HepG2 (cell line): ENCODE measurements around the gene POU6F2. TPM values are rescaled to one million over a fixed set of nuclear protein-coding genes. Genes with fewer than 3 reads are reported as not detected.

Source experiments
- ATAC-seq: fragments of 200-7000 bp; cut with Tn5 transposase; 3 replicates; pipeline ENCODE4 v1.9.1; 2020; ENCODE audit warnings: mild to moderate bottlenecking, moderate library complexity
- BruUV-seq: library from RNA; stranded (reverse); fragments of 400-500 nt; replicated peaks from 2 replicates; lab custom pipeline; 2021; lab: Mats Ljungman, UMichigan
- CTCF ChIA-PET: fragments of 300-600 bp; formaldehyde crosslinking; extraction: SDS; loops from one replicate; lab custom pipeline; 2021; ENCODE audit warnings: low total read pairs, inconsistent platforms, low intra/inter-chr PET ratio; lab: Yijun Ruan, JAX
- POLR2A ChIA-PET: fragments of 350-600 bp; sonication (Branson Sonifier 250); formaldehyde crosslinking; loops from one replicate; lab custom pipeline; 2020; ENCODE audit warnings: antibody characterized with exemption, inconsistent platforms; lab: Yijun Ruan, JAX
- DNase-seq: peaks from one replicate; pipeline ENCODE4 v3.0.0-alpha.2; 2015; ENCODE audit warnings: low spot score
- FAIRE-seq: peaks from 3 replicates; lab custom pipeline; 2011; peaks lifted over from hg19 to GRCh38; lab: Jason Lieb, UNC
- H2AFZ ChIP-seq: one replicate; pipeline ENCODE4 v1.6.1; 2011; ENCODE audit warnings: low read length, inconsistent platforms
- H3K27ac ChIP-seq: fragments of 300-600 bp; 3 replicates; pipeline ENCODE4 v1.8.0; 2011; ENCODE audit warnings: mixed run types, mild to moderate bottlenecking, mixed read lengths, low read length, inconsistent platforms; ENCODE audit not compliant: insufficient read depth; ENCODE audit errors: extremely low read length
- H3K27me3 ChIP-seq, 2 experiments: fragments of 200-600 bp in 1 of 2; 2 replicates in 1 of 2; 3 replicates in 1 of 2; pipeline versions ENCODE4 v1.6.0 to v1.8.0; 2011; ENCODE audit warnings: low read length in 2 of 2, mild to moderate bottlenecking in 2 of 2, moderate library complexity in 2 of 2, inconsistent platforms in 1 of 2; ENCODE audit not compliant: insufficient read depth in 2 of 2, control insufficient read depth in 1 of 2
- H3K36me3 ChIP-seq, 2 experiments: fragments of 200-600 bp in 1 of 2; replicated peaks in 1 of 2; 2 replicates in 1 of 2; 3 replicates in 1 of 2; pipeline versions ENCODE4 v1.5.1 to v1.8.0; 2011; ENCODE audit warnings: low read length in 2 of 2, inconsistent platforms in 1 of 2; ENCODE audit not compliant: insufficient read depth in 2 of 2, control insufficient read depth in 1 of 2
- H3K4me1 ChIP-seq: 2 replicates; pipeline ENCODE4 v1.5.1; 2012; ENCODE audit warnings: low read length, inconsistent platforms; ENCODE audit not compliant: insufficient read depth
- H3K4me2 ChIP-seq: 2 replicates; pipeline ENCODE4 v1.6.0; 2011; ENCODE audit warnings: low read depth, low read length, inconsistent platforms
- H3K4me3 ChIP-seq, 3 experiments: fragments of 200-600 bp in 1 of 3; sonication (generic), shearing (Covaris generic) in 1 of 3; replicated peaks in 1 of 3; 2 replicates each; pipeline ENCODE4 v1.5.1; 2011 to 2016; ENCODE audit warnings: low read length in 3 of 3, inconsistent platforms in 2 of 3, low read depth in 2 of 3, mild to moderate bottlenecking in 2 of 3, control low read depth in 1 of 3, mixed read lengths in 1 of 3; ENCODE audit not compliant: insufficient read depth in 1 of 3
- H3K79me2 ChIP-seq: one replicate; pipeline ENCODE4 v1.6.1; 2011; ENCODE audit warnings: low read length, inconsistent platforms; ENCODE audit not compliant: insufficient read depth
- H3K9ac ChIP-seq: 2 replicates; pipeline ENCODE4 v1.6.0; 2011; ENCODE audit warnings: mild to moderate bottlenecking, low read depth, low read length, inconsistent platforms; ENCODE audit not compliant: insufficient read depth
- H3K9me3 ChIP-seq: 2 replicates; pipeline ENCODE4 v1.5.1; 2012; ENCODE audit warnings: mild to moderate bottlenecking, low read length
- H4K20me1 ChIP-seq: 2 replicates; pipeline ENCODE4 v1.6.0; 2011; ENCODE audit warnings: inconsistent platforms, mild to moderate bottlenecking, low read length, moderate library complexity; ENCODE audit not compliant: insufficient read depth
- ATF5 ChIP-seq: sonication (generic); formaldehyde crosslinking; IDR thresholded peaks from 2 replicates; pipeline ENCODE4 v1.4.0; 2020; ENCODE audit warnings: mild to moderate bottlenecking, low read depth, missing genetic modification reagents
- CBX2 ChIP-seq, 2 experiments: fragments of 200-600 bp in 1 of 2; sonication (generic); formaldehyde crosslinking in 1 of 2; IDR thresholded peaks; 2 replicates each; pipeline versions ENCODE4 v1.7.0 to v1.8.1; 2018 to 2022; ENCODE audit warnings: low read depth in 2 of 2, low read length in 1 of 2, mild to moderate bottlenecking in 1 of 2, missing genetic modification reagents in 1 of 2
- ERF ChIP-seq: IDR thresholded peaks from 2 replicates; pipeline ENCODE4 v1.6.1; 2018; ENCODE audit warnings: missing biosample characterization, missing genetic modification reagents
- HOXA7 ChIP-seq: sonication (generic); formaldehyde crosslinking; IDR thresholded peaks from 2 replicates; pipeline ENCODE4 v1.8.1; 2022; ENCODE audit warnings: mild to moderate bottlenecking, missing genetic modification reagents, moderate library complexity
- KDM4B ChIP-seq: sonication (generic); formaldehyde crosslinking; IDR thresholded peaks from 2 replicates; pipeline ENCODE4 v1.4.0; 2020; ENCODE audit warnings: missing genetic modification reagents
- MTERF4 ChIP-seq: sonication (generic); formaldehyde crosslinking; IDR thresholded peaks from 2 replicates; pipeline ENCODE4 v1.8.0; 2023; ENCODE audit warnings: mild to moderate bottlenecking, missing genetic modification reagents
- MXI1 ChIP-seq: IDR thresholded peaks from 3 replicates; pipeline ENCODE4 v1.6.1; 2012; ENCODE audit warnings: low read depth, low read length, inconsistent platforms, borderline replicate concordance
- NR3C1 ChIP-seq: sonication (generic); formaldehyde crosslinking; IDR thresholded peaks from 2 replicates; pipeline ENCODE4 v1.4.0; 2020; ENCODE audit warnings: missing genetic modification reagents
- RNF2 ChIP-seq: fragments of 450-650 bp; conservative IDR thresholded peaks from 2 replicates; pipeline ENCODE4 v1.6.1; 2016; ENCODE audit warnings: low read depth
- SATB2 ChIP-seq: sonication (generic); formaldehyde crosslinking; IDR thresholded peaks from 2 replicates; pipeline ENCODE4 v1.5.0; 2020; ENCODE audit warnings: missing genetic modification reagents
- TFAP4 ChIP-seq: sonication (generic); IDR thresholded peaks from 2 replicates; pipeline ENCODE4 v1.6.1; 2016; ENCODE audit warnings: low read depth, borderline replicate concordance
- ZFP36L1 ChIP-seq: sonication (generic); formaldehyde crosslinking; IDR thresholded peaks from 2 replicates; pipeline ENCODE4 v1.8.0; 2022; ENCODE audit warnings: mild to moderate bottlenecking, missing genetic modification reagents, moderate library complexity
- ZNF432 ChIP-seq: sonication (generic); formaldehyde crosslinking; IDR thresholded peaks from 2 replicates; pipeline ENCODE4 v1.5.0; 2020; ENCODE audit warnings: missing genetic modification reagents, mild to moderate bottlenecking, borderline replicate concordance
- ZXDC ChIP-seq: sonication (generic); formaldehyde crosslinking; IDR thresholded peaks from 2 replicates; pipeline ENCODE4 v1.5.0; 2020; ENCODE audit warnings: mild to moderate bottlenecking, missing genetic modification reagents
- WGBS: methylation state at CpG from one replicate; pipeline ENCODE4 v1.1.6; 2017; ENCODE audit warnings: low lambda C conversion rate; 5-methylcytosine and 5-hydroxymethylcytosine counted together
- in situ Hi-C: cut with HindIII; loops from 2 replicates; pipeline ENCODE4 v1.10.0; 2017; ENCODE audit warnings: low pct_unique_long_range_greater_than_20kb; ENCODE audit not compliant: extremely low pct_ligation_motif_present
- intact Hi-C: fragments of 100-400 bp; cut with micrococcal nuclease; formaldehyde crosslinking; loops from one replicate; pipeline ENCODE4 v1.10.0; 2022; ENCODE audit not compliant: unreplicated experiment
- polyA plus RNA-seq, 8 experiments: library from polyadenylated mRNA; depleted of rRNA in 3 of 8; stranded (reverse) in 7 of 8; unstranded in 1 of 8; fragments of >200 nt; fragmentation: Illumina TruSeq in 4 of 8; extraction: Trizol in 4 of 8; gene quantifications; 2 replicates each; pipeline versions ENCODE4 v1.2.1 to v1.2.3, GENCODE V29; 2011 to 2016; ENCODE audit warnings: low read depth in 4 of 8, missing spikeins in 1 of 8, mixed read lengths in 1 of 8; ENCODE audit not compliant: insufficient read depth in 1 of 8
- total RNA-seq, 5 experiments: library from RNA; depleted of rRNA; stranded (reverse); fragments of >200 nt; fragmentation: Illumina TruSeq; extraction: Trizol; gene quantifications; 2 replicates each; pipeline ENCODE4 v1.2.3, GENCODE V29; 2016; ENCODE audit warnings: low read depth in 1 of 5

The POU6F2 gene
- total and polyA plus RNA-seq, 2 of the 13 experiments (the other 11 are each of a cell fraction or from before 2014, with no cell fraction given): not detected

GRCh38 chr7:39105720-39106119 is 128.0 kb downstream of the POU6F2 start:
- CTCF ChIA-PET: no interaction called here
- ATAC-seq (no peak), DNase-seq (no peak), FAIRE-seq (no peak)
- H3K4me1 ChIP-seq: no peaks in the 10 kb centered on the region
- H3K9me3 ChIP-seq: no peaks in the 10 kb centered on the region
- H4K20me1 ChIP-seq: no peaks in the 10 kb centered on the region
- H3K4me3 ChIP-seq: no peak overlapping the region
- H3K27me3 ChIP-seq: no peaks in the 10 kb centered on the region; a peak in 1 of 5 replicates
- H2AFZ ChIP-seq: no peak overlapping the region
- H3K36me3 ChIP-seq: no peaks in the 10 kb centered on the region
- no peaks in the 10 kb centered on the region for H3K79me2 ChIP-seq
- H3K4me2 ChIP-seq: no peak overlapping the region
- no TSS peak for BruUV-seq
- 0% methylated on average over 1 of the region's 1 CpG for WGBS
- in situ Hi-C loops: no loop called here
- no peak overlapping the region for H3K27ac ChIP-seq
- no peak for TF ChIP-seq TFAP4
- no peak for TF ChIP-seq RNF2
- no peak for TF ChIP-seq ZNF432 (CRISPR knock-in tag)
- no peak for TF ChIP-seq ZXDC (CRISPR knock-in tag)
- TF ChIP-seq KDM4B: no peak
- H3K9ac ChIP-seq: no peak overlapping the region
- POLR2A ChIA-PET: no interaction called here
- intact Hi-C loops: no loop called here

GRCh38 chr7:39125846-39126245 is 148.1 kb downstream of the POU6F2 start:
- Histone ChIP-seq H3K4me3 (no peak overlapping the region), H3K27me3 (peaks cover 0 to 3% of the 10 kb centered on the region in 2 experiments; a peak in 2 of 5 replicates), H3K27ac (no peak overlapping the region), H3K36me3 (no peaks in the 10 kb centered on the region), H2AFZ (no peak overlapping the region), H3K9ac (no peak overlapping the region), H3K9me3 (no peaks in the 10 kb centered on the region), H3K4me1 (no peaks in the 10 kb centered on the region), H4K20me1 (no peaks in the 10 kb centered on the region), H3K4me2 (no peak overlapping the region), H3K79me2 (no peaks in the 10 kb centered on the region)
- in situ Hi-C loops: no loop called here
- no peak for FAIRE-seq
- no peak for ATAC-seq
- no peak for DNase-seq
- ChIA-PET POLR2A (no interaction called here), CTCF (no interaction called here)
- intact Hi-C loops: no loop called here
- BruUV-seq: no TSS peak
- WGBS: 0% methylated on average over 3 of the region's 3 CpGs
- TF ChIP-seq ZFP36L1 (CRISPR knock-in tag): no peak
- TF ChIP-seq ATF5: no peak
- no peak for TF ChIP-seq NR3C1 (CRISPR knock-in tag)
- TF ChIP-seq CBX2 (IDR thresholded peaks at IDR 0.05; ENCODE audit: low read depth, low read length): no peak
- no peak for TF ChIP-seq CBX2 (CRISPR knock-in tag; IDR thresholded peaks at IDR 0.05; ENCODE audit: low read depth)
- TF ChIP-seq ERF: no peak
- TF ChIP-seq MTERF4 (CRISPR knock-in tag): no peak
- TF ChIP-seq HOXA7 (CRISPR knock-in tag): no peak
- TF ChIP-seq MXI1: no peak
- TF ChIP-seq SATB2 (CRISPR knock-in tag): no peak
